Loucy (cell line): ENCODE results near the gene MADD.

Source experiments
- EZH2phosphoT487 ChIP-seq: fragments of 200-600 bp; IDR thresholded peaks from 2 replicates; pipeline ENCODE4 v1.6.1; 2018; ENCODE audit warnings: antibody characterized with exemption, mild to moderate bottlenecking, moderate library complexity, borderline replicate concordance
- TF ChIP-seq, protein P1 (sequence below): fragments of 200-600 bp; sonication (generic); conservative IDR thresholded peaks from 2 replicates; pipeline ENCODE4 v1.5.1; 2014; ENCODE audit warnings: mild to moderate bottlenecking, antibody characterized with exemption, low read length

DNA sequence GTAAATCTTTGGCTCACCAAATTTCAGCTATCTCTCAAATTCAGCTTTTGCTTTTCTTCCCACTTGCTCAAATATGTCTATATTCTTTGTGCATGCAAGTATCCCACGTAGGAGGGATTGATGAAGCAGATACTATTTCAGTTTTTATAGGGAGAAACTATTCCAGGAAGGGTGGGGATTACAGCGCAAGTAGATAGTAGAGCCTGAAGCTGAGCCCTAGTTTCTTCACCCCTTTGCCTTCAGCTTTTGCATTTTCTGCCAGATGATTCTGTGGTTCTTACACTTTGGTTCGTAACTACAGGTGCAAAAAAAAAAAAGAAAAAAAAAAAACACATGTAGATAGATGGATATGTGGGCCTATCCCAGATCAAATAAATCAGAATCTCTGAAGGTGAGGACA is 18.2 kb upstream of the MADD start:
- TF ChIP-seq, protein P1, sequence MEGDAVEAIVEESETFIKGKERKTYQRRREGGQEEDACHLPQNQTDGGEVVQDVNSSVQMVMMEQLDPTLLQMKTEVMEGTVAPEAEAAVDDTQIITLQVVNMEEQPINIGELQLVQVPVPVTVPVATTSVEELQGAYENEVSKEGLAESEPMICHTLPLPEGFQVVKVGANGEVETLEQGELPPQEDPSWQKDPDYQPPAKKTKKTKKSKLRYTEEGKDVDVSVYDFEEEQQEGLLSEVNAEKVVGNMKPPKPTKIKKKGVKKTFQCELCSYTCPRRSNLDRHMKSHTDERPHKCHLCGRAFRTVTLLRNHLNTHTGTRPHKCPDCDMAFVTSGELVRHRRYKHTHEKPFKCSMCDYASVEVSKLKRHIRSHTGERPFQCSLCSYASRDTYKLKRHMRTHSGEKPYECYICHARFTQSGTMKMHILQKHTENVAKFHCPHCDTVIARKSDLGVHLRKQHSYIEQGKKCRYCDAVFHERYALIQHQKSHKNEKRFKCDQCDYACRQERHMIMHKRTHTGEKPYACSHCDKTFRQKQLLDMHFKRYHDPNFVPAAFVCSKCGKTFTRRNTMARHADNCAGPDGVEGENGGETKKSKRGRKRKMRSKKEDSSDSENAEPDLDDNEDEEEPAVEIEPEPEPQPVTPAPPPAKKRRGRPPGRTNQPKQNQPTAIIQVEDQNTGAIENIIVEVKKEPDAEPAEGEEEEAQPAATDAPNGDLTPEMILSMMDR = no peak
- no peak for TF ChIP-seq EZH2phosphoT487
